ENCODE results near the gene ZMIZ1.

ZMIZ1 gene

DNA sequence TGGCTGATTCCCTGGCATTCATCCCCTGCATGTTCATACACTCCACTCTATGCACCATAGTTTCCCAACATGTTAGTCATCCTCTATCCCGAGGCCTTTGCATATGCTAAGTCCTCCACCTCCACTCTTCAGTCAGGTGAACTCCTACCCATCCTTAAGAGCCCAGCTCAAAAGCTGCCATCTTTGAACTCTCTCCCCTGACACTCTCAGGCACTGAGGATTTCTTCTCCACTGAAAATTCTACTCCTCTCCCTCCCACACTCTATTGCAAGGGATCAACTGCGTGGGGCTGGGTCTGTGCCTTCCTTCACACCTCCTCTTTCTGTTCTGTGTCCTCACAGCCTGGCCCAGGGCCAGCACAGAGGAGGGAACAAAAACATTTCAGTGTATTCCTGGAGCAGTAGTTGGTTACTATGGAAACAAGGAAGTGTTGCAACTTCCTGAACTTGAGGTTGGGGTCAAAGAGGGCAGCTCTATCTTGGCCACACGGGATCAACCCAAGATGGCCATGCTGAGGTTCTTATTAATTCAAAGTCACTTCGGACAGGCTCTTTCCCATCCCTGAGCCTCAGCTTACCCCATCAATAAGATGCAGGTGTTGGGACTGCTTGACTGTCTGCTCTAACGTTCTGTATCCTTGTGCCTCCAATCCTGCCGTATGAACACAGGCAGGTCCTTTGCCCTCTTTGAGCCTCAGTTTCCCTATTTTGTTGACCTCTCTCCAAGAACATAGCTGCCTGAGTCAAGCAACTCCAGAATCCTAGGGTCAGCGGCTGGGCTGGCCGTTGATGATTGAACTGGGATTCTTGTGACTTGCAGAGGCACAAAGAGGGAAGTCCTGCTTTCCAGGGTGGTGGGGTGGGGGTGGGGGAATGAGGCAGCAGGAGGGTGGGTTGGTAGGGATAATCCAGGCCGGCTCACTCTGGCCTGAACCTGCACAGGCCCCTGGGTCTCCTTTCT, 15.5 kb downstream of the ZMIZ1 start:
- no peak for DNase-seq

- no peak for DNase-seq
Observed at GRCh38 chr10:79084972-79085597, 16.3 kb downstream of the ZMIZ1 start.

- DNase-seq = no peak
Observed at GRCh38 chr10:79086822-79087221, 18.1 kb downstream of the ZMIZ1 start.

DNA sequence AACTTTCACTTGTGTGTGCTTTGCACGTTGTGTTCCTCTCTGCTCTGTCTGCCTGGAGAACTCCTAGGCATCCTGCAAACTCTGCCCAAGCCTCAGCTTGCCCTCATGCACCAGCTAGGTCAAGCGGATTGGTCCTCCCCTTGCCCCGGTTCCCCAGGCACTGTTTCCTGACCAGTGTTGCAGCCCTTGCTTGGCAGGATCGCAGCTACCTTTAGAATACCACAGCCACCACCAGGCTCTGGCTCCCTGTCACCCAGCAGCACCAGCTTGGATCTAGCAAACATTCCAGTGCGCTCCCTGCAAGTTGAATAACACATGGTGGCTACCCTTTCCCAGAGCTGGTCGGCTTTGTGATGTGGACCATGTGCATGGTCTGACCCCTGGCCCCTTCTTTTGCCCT, 19.0 kb downstream of the ZMIZ1 start:
- no peak for DNase-seq

- DNase-seq = no peak
Observed at GRCh38 chr10:79088176-79088575, 19.4 kb downstream of the ZMIZ1 start.

DNA sequence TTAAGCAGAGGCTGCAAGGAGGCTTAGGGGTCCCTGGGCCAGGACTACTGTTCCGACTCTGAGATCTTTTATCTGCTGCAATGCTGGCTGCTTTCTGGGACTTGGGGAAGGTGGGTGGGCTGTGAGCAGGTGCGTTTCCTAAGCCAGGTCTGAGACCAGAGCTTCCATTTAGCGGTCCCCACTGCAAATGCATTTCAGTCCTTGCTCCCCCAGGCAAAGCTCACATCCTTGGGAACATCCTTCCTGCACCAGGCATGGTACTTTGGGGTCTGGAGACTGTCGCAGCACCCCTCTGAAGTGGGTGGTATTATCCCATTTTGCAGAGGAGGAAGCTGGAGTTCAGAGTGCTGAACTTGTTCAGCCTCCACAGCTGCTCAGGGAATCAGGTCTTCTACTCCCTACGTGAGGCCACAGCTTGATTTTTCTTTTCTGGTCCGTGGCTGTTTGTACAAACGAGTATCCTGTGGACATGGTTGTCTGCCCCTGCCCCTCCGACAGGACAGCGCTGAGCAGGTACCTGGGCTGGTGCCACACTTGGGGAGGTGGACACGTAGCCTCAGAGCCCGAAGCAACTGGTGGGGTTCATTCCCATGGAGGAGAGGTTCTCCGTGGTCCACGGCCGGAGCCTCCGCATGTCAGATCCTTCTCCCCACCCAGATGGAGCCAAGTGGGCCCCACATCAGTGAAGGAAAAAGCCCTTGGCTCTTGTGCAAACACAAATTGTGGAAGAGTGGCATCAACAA, 20.0 kb downstream of the ZMIZ1 start:
- DNase-seq = no peak

- DNase-seq = no peak
Observed at GRCh38 chr10:79089632-79090031, 20.9 kb downstream of the ZMIZ1 start.

GRCh38 chr10:79090134-79090803, 21.5 kb downstream of the ZMIZ1 start:
- no peak for DNase-seq

DNA sequence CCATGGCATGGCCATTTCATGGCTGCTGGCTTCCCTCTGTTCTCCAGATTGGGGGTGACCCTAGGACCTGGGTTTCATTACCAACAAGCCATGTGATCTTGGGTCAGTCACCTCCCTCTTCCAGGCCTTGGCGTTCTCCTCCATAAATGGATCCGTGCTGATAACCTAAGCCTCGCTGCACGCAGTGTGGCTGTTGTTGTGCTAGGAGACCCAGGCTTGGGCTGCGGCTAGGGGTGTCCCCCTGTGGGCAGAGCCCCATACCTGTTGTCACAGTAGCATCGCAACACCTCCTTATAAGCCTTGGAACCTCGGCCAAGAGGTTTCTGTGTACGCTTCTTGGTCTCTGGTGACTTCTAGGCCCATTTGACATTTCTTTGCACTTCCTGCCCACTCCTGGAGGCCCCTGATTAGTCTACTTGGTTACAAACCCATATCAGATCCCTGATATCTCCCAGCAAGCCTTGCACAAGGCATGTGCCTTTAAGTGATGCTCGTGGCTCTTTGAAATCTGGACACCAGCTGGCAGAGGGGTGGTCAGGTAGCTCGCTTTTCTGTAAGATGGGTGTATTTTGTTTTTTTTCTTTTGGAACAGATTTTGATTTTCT, 23.6 kb downstream of the ZMIZ1 start:
- no peak for DNase-seq

GRCh38 chr10:79093658-79094411, 25.1 kb downstream of the ZMIZ1 start:
- DNase-seq = no peak

DNA sequence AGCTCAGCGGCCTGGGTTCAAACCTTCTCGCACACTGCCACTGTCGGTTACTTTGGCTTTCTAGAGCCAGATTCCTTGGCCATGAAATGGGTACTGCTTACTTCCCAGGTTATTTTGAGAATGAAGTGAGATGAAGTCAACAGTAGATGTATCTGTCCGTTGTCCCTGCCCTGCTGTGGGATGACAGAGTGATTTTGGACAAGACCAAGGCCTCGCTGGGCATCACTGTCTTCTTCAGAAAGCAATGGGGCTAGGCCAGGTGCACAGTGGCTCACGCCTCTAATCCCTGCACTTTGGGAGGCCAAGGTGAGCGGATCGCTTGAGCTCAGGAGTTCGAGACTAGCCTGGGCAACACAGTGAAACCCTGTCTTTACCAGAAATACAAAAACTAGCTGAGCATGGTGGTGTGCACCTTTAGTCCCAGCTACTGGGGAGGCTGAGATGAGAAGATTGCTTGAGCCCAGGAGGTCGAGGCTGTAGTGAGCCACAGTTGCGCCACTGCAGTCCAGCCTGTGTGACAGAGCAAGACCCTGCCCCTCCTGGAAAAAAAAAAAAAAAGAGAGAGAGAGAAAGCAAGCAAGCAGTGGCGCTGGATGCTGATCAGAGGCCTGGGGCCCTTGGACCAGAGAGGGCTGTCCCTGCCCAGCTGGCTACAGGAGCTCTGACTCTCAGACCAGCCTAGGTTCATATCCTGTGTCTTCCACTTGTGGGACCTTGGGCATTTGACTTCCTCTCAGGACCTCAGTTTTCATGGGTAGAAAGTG, 25.8 kb downstream of the ZMIZ1 start:
- DNase-seq = no peak

DNA sequence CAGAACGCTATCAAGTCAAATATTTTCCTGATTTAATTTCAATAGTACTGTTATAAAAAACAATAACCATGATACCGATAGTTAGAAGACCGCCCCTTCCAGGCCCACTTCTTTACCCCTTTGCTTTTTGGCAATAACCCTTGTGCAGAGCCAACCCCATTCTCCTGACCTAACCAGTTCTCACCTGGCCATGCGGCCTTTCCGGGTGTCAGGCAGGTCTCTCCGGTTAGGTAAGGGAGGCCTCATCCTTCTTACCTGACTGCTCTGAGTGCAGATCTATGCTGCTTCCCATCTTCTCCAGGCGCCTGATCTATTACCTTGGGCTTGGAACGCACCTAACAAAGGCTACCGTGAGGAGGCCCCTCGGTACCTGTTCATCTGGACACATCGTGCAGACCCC, 26.6 kb downstream of the ZMIZ1 start:
- DNase-seq = no peak

DNA sequence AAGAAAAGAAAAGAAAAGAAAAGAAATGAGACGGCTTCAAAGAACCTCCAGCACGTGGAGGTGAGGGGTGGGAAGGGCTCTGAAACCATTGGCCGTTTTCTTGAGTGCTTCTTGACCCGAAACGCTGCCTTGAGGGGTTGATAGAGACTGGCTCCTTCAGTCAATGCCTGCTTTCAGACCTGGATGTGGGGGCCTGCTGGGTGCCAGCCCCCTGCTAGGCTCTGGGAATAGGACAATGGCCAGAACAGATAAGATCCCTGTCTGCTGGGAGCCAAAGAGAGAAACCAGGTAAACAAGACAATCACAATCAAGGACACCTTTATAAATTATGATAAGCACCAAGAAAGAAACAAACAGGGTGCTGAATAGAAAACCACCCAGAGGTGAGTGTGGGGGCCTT, 27.7 kb downstream of the ZMIZ1 start:
- no peak for DNase-seq

GRCh38 chr10:79097021-79097872, 28.5 kb downstream of the ZMIZ1 start:
- DNase-seq = no peak

DNA sequence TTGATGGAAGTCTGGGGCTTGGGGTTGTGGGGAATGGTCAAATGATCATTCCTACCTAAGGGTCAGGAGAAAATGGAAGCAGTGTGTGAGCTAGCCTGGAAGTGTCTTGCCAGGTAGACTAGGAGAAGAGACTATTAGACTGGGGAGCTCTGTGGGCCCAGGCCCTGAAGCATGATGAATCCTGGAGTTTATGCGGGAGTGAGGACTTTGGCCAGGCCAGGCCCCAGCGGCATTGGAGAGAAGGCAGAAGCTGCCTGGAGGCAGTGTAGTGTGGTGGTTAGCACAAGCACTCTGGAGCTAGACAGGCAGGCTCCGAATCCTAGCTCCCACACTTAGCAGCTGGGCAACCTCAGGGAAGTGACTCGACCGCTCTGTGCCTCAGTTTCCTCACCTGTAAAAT, 29.3 kb downstream of the ZMIZ1 start:
- DNase-seq = no peak

- no peak for DNase-seq
Observed at GRCh38 chr10:79098596-79099015, 29.8 kb downstream of the ZMIZ1 start.

DNA sequence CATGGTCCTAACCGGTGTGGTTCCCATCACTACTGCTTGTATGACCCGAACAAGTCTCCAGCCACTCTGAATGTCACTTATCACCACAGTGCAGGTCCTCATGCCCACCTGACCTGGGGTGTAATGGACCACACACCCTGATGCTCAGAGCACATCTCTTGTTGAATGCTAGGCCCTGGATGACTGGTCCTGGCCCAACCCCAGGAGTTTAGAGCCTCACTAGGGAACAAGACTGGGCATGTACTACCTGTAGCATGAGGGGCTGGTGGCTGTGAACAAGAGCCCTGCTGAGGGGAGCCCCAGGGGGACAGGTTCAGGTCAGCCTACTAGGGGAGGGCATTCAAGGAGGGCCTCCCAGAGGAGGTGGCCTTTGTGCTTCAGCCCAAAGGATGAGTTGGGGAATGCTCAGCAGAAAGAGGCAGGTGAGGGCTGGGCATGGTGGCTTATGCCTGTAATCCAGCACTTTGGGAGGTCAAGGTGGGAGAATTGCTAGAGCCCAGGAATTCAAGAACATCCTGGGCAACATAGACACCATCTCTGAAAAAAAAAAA, 31.2 kb downstream of the ZMIZ1 start:
- no peak for DNase-seq

DNA sequence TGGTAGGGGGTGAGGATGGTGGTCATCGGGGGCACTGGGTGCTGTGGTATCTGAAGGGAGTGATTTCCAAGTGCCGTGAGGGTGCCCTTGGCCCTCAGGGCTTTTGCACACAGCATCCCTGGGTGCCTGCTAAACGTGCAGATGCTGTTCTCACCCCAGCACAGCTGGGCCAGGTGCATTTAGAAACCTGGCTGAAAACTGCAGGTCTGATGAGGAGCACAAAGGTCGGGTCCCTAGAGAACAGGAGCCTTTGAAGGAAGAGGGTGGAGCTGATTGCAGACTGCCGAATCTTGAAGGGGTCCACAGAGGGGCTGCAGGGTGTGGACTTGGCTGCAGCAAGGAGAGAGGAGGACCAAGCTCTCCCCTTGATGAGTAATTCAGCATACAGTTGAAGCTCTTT, 32.0 kb downstream of the ZMIZ1 start:
- no peak for DNase-seq

All from 8988T (cell line).